WERI-Rb-1 (cell line): ENCODE data around the gene TAF11L2.
"Not testable (repeated sequence)": the region's sequence is repeated elsewhere in the genome, so short reads cannot be mapped to it uniquely, and the experiment has no call there.

Source experiments
- DNase-seq: peaks from one replicate; pipeline ENCODE4 v3.0.0-alpha.2; 2020
- H3K27ac ChIP-seq: fragments of 250-450 bp; sonication (Bioruptor Pico); 2 replicates; pipeline ENCODE4 v1.5.1; 2020; ENCODE audit warnings: mild to moderate bottlenecking, moderate library complexity
- H3K27me3 ChIP-seq: fragments of 250-450 bp; sonication (Bioruptor Pico); 2 replicates; pipeline ENCODE4 v1.5.1; 2021; ENCODE audit warnings: mild to moderate bottlenecking, low read depth, moderate library complexity; ENCODE audit not compliant: insufficient read depth, severe bottlenecking
- H3K36me3 ChIP-seq: fragments of 250-450 bp; sonication (Bioruptor Pico); 2 replicates; pipeline ENCODE4 v1.5.1; 2020; ENCODE audit warnings: mild to moderate bottlenecking, moderate library complexity
- H3K4me3 ChIP-seq: 2 replicates; pipeline ENCODE4 v1.5.1; 2011; ENCODE audit warnings: low read depth, mild to moderate bottlenecking, control low read depth, low read length
- H3K9me3 ChIP-seq: fragments of 250-450 bp; sonication (Bioruptor Pico); 2 replicates; pipeline ENCODE4 v1.5.1; 2021; ENCODE audit warnings: mild to moderate bottlenecking, moderate library complexity; ENCODE audit not compliant: severe bottlenecking
- TF ChIP-seq, protein P1 (sequence below): IDR thresholded peaks from 2 replicates; pipeline ENCODE4 v1.5.1; 2011; ENCODE audit warnings: low read depth, mild to moderate bottlenecking, control low read depth, inconsistent platforms, low read length

Gene TAF11L2

DNA sequence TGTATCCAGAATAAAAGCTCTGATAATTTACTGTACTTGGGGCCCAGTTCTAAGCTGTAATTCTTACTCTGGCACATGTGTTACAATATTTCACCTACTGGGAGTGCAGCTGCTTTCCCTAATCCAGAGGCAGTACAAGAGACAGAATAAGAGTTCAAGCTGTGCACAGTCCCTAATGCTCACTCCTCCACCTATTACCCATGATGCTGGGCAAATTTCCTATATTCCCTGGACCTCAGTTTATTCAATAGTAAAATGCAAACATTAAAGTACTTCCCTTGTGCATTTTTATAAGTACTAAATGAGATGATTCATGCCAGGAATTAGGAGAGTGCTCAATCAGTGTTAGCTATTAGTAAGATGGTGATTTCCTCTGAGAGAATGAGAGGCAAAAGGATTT, 28.0 kb upstream of the TAF11L2 start:
- H3K4me3 ChIP-seq, result no peak overlapping the region
- no peaks in the 10 kb centered on the region for H3K36me3 ChIP-seq
- H3K27me3 ChIP-seq, result no peaks in the 10 kb centered on the region
- TF ChIP-seq, protein P1, sequence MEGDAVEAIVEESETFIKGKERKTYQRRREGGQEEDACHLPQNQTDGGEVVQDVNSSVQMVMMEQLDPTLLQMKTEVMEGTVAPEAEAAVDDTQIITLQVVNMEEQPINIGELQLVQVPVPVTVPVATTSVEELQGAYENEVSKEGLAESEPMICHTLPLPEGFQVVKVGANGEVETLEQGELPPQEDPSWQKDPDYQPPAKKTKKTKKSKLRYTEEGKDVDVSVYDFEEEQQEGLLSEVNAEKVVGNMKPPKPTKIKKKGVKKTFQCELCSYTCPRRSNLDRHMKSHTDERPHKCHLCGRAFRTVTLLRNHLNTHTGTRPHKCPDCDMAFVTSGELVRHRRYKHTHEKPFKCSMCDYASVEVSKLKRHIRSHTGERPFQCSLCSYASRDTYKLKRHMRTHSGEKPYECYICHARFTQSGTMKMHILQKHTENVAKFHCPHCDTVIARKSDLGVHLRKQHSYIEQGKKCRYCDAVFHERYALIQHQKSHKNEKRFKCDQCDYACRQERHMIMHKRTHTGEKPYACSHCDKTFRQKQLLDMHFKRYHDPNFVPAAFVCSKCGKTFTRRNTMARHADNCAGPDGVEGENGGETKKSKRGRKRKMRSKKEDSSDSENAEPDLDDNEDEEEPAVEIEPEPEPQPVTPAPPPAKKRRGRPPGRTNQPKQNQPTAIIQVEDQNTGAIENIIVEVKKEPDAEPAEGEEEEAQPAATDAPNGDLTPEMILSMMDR, result no peak
- no peaks in the 10 kb centered on the region for H3K9me3 ChIP-seq
- no peak for DNase-seq
- no peak overlapping the region for H3K27ac ChIP-seq

DNA sequence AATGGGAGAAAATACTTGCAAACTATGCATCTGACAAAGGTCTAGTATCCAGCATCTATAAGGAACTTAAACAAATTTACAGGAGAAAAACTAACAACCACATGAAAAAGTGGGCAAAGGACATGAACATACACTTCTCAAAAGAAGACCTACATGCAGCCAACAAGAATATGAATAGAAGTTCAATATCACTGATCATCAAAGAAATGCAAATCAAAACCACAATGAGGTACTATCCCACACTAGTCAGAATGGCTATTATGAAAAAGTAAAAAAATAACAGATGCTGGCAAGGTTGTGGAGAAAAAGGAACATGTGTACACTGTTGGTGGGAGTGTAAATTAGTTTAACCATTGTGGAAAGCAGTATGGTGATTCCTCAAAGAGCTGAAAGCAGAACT, 23.0 kb upstream of the TAF11L2 start:
- not testable (repeated sequence) for H3K27me3 ChIP-seq, H3K9me3 ChIP-seq, H3K27ac ChIP-seq, DNase-seq, H3K36me3 ChIP-seq, H3K4me3 ChIP-seq

DNA sequence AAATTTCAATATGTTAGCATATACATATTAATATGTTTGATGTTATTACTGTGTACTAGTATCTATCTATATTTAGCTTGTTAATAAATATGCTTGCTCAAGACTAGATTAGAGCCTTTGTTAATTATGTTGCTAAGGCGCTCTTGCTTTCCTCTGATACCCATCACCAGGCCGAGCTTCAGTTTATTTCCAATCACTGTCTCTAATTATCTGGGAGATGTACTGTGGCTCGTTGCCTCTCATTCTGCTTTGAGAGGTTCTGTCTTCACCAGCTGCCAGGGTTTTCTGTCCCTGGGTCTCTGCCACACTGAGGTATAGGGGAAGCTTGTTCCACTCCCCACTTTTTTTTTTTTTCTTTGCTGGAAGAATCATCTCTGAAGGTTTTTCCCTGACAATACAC, 21.0 kb upstream of the TAF11L2 start:
- Histone ChIP-seq H3K9me3 (no peaks in the 10 kb centered on the region), H3K27me3 (no peaks in the 10 kb centered on the region), H3K27ac (no peak overlapping the region), H3K36me3 (no peaks in the 10 kb centered on the region), H3K4me3 (no peak overlapping the region)
- DNase-seq, result no peak
- TF ChIP-seq, protein P1, result no peak

DNA sequence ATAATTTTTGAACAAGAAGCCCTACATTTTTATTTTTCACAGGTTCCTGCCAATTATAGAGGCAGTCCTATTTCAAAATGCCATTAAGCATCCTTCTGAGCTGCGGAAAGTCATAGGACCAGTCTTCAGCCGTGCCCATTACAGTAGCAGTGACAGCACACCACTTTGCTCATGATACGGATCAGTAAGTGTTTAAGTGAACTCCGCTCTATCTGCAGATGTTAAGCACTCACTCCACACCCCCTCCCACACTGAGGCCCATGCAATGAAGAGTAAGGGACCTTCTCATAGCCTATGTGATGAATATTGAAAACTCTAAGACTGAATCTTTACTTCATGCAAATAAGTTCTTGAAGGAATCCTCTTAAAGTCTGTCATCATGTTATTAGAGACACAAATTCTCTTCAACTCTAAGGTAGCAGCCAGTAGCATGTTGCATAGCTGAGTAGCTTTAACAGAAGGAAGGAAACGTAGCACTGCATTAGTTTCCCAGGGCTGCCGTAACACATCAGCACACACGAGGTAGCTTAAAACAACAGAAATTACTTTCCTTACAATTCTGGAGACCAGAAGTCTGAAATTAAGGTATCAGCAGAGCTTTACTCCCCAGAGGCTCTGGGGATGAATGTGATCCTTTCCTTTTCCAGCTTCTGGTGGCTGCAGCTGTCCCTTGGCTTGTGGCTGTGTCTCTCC, 20.3 kb upstream of the TAF11L2 start:
- Histone ChIP-seq H3K27me3 (no peaks in the 10 kb centered on the region), H3K9me3 (no peaks in the 10 kb centered on the region), H3K36me3 (no peaks in the 10 kb centered on the region), H3K4me3 (no peak overlapping the region), H3K27ac (no peak overlapping the region)
- no peak for DNase-seq
- TF ChIP-seq, protein P1, result no peak

DNA sequence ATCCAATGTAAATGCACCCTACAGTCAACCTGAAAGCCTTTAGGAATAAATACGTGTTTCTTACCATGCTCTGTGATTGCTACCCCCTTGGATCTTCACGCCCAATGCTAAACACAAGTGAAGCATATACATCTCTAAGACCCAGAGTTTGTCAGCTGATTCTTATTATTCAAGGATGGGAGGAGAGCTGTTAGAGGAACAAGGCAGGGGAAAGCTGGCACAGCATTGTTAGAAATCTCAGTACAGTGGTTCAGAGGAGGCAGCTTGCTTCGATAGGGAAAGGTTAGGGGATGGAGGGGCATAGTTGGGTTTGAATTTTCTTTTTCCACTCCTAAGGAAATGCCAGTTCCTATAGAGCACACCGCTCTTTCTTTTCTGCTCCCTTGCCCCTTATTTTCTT, 16.7 kb upstream of the TAF11L2 start:
- Histone ChIP-seq H3K36me3 (no peaks in the 10 kb centered on the region), H3K27ac (no peak overlapping the region), H3K9me3 (no peaks in the 10 kb centered on the region), H3K27me3 (no peaks in the 10 kb centered on the region), H3K4me3 (no peak overlapping the region)
- TF ChIP-seq, protein P1, result no peak
- no peak for DNase-seq

DNA sequence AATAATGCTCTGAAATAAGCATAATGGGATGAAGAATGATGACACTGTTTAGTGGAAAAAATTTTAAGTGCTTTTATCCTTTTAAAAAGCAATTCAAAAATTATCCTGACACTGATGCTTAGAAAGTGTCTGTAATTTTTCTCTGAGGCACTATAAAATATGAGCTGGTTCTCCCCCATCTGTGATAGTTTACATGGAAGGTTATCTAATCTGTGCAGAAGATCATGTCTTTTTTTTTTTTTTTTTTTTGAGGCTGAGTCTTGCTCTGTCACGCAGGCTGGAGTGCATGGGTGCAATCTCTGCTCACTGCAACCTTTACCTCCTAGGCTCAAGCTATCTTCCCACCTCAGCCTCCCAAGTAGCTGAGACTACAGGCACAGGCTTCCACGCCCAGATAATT, 15.2 kb upstream of the TAF11L2 start:
- Histone ChIP-seq H3K27ac (no peak overlapping the region), H3K27me3 (no peaks in the 10 kb centered on the region), H3K9me3 (no peaks in the 10 kb centered on the region), H3K4me3 (no peak overlapping the region), H3K36me3 (no peaks in the 10 kb centered on the region)
- no peak for DNase-seq
- TF ChIP-seq, protein P1, result no peak

DNA sequence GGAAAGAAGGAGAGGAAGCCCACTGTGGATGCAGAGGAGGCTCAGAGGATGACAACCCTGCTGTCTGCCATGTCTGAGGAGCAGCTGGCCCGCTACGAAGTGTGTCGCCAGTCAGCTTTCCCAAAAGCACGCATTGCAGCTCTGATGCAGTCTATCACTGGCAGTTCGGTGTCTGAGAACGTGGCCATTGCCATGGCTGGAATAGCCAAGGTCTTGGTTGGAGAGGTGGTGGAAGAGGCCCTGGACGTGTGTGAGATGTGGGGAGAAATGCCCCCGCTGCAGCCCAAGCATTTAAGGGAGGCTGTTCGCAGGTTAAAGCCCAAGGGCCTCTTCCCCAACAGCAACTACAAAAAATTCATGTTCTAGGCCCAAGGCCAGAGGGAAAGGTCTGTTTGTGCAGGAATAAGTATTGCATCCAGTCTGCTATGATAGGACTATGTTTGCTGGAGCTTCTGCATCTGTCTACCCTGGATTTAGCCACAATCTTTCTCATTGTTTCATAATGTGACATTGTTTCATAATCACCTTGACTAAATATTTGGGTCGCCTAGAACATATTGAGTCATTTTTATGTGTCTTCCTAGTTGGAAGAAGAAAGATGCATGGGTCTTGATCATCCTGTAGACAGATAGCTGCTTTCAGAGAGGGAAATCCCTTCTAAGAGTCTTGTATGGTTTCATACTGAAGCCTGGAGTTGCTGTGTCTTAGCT, 11.4 kb upstream of the TAF11L2 start:
- DNase-seq, H3K27ac ChIP-seq: not testable (repeated sequence)

More for the DNA sequence above, 11.4 kb upstream of the TAF11L2 start:
- H3K36me3 ChIP-seq, H3K4me3 ChIP-seq, H3K27me3 ChIP-seq, H3K9me3 ChIP-seq: not testable (repeated sequence)
